ENCODE measurements around the gene TANC1. TPM values are rescaled to one million over a fixed set of nuclear protein-coding genes. Genes with fewer than 3 reads are reported as not detected.

The TANC1 gene
- total and polyA plus RNA-seq, 3 donors from 2014 or later: 8.6 to 19.3 (median 16.2) TPM

DNA sequence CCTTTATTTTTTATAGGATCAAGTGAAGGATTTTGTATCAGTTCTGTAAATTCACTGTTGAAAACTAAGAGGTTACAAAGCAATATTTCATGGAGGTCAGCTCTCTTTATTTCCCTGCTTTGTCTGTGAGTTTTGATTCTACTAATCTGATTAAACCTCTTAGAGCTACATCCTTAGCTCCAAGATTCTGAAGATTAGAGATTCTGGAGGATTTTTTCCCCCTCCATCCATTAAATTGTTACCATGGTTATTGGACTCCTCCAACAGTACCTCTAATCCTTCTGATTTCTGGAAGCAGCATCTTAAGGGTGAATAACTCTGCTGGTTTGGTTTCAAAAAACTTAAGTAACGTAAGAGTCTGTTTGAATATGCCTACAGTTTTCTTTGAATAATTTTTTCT is 110.0 kb downstream of the TANC1 start:
- H3K4me1 ChIP-seq: no peaks in the 10 kb centered on the region
- intact Hi-C loops (cut with DNase I; ENCODE audit: low total_unique reads): no loop called here

DNA sequence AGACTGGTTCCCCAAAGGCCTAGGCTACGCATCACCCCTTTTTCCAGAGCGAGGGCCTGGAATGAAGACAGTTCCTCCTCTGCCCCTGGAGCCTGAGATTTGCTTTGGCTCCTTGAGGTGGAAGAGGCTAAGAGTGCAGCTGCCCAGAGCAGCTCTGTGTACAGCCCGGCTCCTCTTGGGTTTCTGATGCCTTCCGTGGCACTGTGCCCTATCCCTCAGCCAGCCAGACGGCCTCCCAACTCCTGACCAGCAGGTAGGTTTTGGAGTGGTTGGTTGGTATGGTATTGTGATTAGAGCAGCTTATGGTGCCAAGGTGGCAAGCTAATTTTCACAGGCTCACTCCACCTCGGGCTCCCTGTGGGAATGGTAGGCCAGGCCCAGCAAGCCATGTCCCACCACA is 112.2 kb downstream of the TANC1 start:
- Histone ChIP-seq H3K36me3 (ENCODE audit: low read depth, missing control alignments) (no peaks in the 10 kb centered on the region), H3K4me1 (peaks cover 15% of the 10 kb centered on the region), H3K27me3 (no peaks in the 10 kb centered on the region), H3K4me3 (no peak overlapping the region), H3K27ac (no peak overlapping the region), H3K9me3 (no peaks in the 10 kb centered on the region)
- TF ChIP-seq, protein P1, sequence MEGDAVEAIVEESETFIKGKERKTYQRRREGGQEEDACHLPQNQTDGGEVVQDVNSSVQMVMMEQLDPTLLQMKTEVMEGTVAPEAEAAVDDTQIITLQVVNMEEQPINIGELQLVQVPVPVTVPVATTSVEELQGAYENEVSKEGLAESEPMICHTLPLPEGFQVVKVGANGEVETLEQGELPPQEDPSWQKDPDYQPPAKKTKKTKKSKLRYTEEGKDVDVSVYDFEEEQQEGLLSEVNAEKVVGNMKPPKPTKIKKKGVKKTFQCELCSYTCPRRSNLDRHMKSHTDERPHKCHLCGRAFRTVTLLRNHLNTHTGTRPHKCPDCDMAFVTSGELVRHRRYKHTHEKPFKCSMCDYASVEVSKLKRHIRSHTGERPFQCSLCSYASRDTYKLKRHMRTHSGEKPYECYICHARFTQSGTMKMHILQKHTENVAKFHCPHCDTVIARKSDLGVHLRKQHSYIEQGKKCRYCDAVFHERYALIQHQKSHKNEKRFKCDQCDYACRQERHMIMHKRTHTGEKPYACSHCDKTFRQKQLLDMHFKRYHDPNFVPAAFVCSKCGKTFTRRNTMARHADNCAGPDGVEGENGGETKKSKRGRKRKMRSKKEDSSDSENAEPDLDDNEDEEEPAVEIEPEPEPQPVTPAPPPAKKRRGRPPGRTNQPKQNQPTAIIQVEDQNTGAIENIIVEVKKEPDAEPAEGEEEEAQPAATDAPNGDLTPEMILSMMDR (IDR thresholded peaks at IDR 0.05): no peak
- no peak for TF ChIP-seq POLR2A (IDR thresholded peaks at IDR 0.05)
- intact Hi-C loops (cut with DNase I; ENCODE audit: low total_unique reads): no loop called here
- no peak for DNase-seq
- WGBS, 2 donors: 95 to 98% methylated on average over 3 to 6 of the region's 6 CpGs

More for the DNA sequence above, 110.0 kb downstream of the TANC1 start:
- no peak for DNase-seq
- Histone ChIP-seq H3K27me3 (no peaks in the 10 kb centered on the region), H3K9me3 (no peaks in the 10 kb centered on the region), H3K36me3 (ENCODE audit: low read depth, missing control alignments) (no peaks in the 10 kb centered on the region), H3K4me3 (no peak overlapping the region), H3K27ac (no peak overlapping the region)
- WGBS, 2 donors: 93 to 97% methylated on average over 1 of the region's 1 CpG
- no peak for TF ChIP-seq POLR2A (IDR thresholded peaks at IDR 0.05)
- TF ChIP-seq, protein P1 (IDR thresholded peaks at IDR 0.05): no peak

DNA sequence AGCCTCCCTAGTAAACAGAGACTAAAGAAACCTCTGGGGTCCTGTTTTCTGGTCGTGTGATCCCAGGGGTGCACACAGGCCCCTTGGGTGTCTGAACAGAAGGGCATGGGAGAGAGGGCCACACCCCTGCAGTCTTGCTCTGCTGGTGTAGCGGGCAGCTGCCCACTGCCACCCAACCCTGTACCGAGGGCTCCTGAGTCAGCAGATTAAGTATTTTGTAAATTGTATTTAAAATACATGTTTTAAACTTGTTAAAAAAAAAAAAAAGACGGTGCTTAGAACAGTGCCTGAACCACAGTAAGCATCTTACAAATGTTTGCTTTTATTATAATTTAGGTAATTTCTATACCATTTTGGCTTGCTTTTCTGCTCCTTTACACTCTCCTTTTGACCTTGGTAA is 113.7 kb downstream of the TANC1 start:
- H3K27me3 ChIP-seq: no peaks in the 10 kb centered on the region
- no peaks in the 10 kb centered on the region for H3K9me3 ChIP-seq
- 85 to 93% methylated on average over 4 of the region's 4 CpGs for WGBS, 2 donors
- H3K36me3 ChIP-seq (ENCODE audit: low read depth, missing control alignments): no peaks in the 10 kb centered on the region
- intact Hi-C loops (cut with DNase I; ENCODE audit: low total_unique reads): no loop called here
- no peak for DNase-seq
- H3K4me1 ChIP-seq: peaks cover 15% of the 10 kb centered on the region
- no peak overlapping the region for H3K4me3 ChIP-seq
- no peak overlapping the region for H3K27ac ChIP-seq
- TF ChIP-seq, protein P1 (IDR thresholded peaks at IDR 0.05): no peak
- TF ChIP-seq POLR2A (IDR thresholded peaks at IDR 0.05): no peak

DNA sequence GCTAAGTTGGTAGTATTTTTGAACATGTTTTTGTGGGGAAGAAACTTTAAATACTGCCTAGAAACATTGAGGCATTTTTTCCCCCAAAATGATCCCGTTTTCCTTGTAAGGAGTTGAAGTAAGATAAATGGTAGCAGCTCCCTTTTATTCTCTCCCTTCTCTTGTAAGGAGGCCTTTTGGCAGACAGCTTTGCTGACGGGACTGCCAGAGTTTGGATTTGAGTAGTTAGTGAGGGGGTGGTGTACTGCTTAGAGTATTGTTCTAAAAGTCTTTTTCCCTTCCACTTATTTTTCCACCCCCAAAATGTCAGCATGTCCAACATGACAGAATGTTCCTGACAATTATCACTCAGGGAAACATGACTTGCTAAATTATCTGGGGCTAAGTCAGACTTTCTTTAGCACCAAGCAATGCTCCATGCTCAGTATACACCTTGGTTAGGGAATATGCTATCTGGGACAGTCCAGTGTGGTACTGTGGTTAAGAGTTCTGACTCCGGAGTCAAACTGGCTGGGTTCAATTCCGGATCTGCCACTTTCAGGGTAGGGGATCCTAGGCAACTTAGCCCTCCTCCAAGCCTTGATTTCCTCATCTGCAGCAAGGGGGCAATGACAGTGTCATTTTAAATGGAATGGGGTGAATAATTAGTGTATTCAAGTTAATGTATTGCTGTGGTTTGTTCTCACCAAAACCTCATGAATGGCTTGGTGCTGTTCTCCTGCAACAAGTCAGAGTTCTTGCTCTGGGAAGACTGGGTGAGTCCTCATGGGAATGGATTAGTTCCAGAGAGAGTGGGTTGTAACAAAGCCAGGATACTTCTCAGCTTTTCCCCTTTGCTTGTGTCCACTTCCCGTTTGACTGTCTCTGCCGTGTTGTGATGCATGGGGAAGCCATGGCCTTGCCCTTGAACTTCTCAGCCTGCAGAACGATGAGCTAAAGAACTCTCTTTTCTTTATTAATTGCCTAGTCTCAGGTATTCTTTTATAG is 116.2 kb downstream of the TANC1 start:
- no peak for DNase-seq
- Histone ChIP-seq H3K36me3 (ENCODE audit: low read depth, missing control alignments) (no peaks in the 10 kb centered on the region), H3K4me3 (no peak overlapping the region), H3K27me3 (no peaks in the 10 kb centered on the region), H3K27ac (no peak overlapping the region), H3K4me1 (peaks cover 15% of the 10 kb centered on the region), H3K9me3 (no peaks in the 10 kb centered on the region)
- TF ChIP-seq, protein P1 (IDR thresholded peaks at IDR 0.05): no peak
- 33 to 54% methylated on average over 7 of the region's 7 CpGs for WGBS, 2 donors
- intact Hi-C loops (cut with DNase I; ENCODE audit: low total_unique reads): no loop called here

Data from testis (tissue), 3 donors.